HFF-Myc (cell line): ENCODE measurements around the gene VPS13D.

ENCODE experiments used
- DNase-seq: peaks from one replicate; pipeline ENCODE4 v3.0.0-alpha.2; 2011; ENCODE audit warnings: low read depth; ENCODE audit errors: extremely low read depth
- H3K4me3 ChIP-seq: replicated peaks from 2 replicates; pipeline ENCODE4 v1.5.1; 2011; ENCODE audit warnings: low read depth, mild to moderate bottlenecking, control low read depth, low read length
- TF ChIP-seq, protein P1 (sequence below): IDR thresholded peaks from 2 replicates; pipeline ENCODE4 v1.5.1; 2012; ENCODE audit warnings: mild to moderate bottlenecking, low read depth, low read length, control low read depth; ENCODE audit errors: missing control alignments

The VPS13D gene

DNA sequence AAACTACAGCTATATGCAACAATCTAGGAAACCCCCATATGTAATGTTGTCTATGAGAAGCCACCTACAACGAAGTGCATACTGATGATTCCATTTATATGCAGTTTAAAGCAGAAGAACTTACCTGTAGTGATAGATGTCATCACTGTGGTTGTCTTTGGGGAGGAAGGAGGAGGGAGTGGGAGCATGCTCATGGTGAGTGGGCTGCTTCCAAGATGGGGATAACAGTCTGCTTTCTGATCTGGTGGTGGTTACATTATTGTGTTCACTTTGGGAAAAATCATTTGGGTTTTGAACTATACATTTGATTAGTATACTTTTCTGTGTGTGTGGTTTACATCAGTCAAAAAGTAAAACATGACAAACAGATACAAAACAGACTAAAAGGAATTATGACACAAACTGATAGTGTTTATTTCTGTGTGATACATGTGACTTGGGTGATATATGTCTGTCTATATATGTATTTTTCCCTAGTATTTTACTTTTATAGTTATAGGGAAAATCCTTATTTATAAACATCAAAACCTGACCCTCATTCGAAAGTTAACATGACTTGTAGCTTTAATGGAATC lies 184.7 kb downstream of the VPS13D start:
- TF ChIP-seq, protein P1, sequence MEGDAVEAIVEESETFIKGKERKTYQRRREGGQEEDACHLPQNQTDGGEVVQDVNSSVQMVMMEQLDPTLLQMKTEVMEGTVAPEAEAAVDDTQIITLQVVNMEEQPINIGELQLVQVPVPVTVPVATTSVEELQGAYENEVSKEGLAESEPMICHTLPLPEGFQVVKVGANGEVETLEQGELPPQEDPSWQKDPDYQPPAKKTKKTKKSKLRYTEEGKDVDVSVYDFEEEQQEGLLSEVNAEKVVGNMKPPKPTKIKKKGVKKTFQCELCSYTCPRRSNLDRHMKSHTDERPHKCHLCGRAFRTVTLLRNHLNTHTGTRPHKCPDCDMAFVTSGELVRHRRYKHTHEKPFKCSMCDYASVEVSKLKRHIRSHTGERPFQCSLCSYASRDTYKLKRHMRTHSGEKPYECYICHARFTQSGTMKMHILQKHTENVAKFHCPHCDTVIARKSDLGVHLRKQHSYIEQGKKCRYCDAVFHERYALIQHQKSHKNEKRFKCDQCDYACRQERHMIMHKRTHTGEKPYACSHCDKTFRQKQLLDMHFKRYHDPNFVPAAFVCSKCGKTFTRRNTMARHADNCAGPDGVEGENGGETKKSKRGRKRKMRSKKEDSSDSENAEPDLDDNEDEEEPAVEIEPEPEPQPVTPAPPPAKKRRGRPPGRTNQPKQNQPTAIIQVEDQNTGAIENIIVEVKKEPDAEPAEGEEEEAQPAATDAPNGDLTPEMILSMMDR = no peak
- DNase-seq = no peak
- no peak overlapping the region for H3K4me3 ChIP-seq

DNA sequence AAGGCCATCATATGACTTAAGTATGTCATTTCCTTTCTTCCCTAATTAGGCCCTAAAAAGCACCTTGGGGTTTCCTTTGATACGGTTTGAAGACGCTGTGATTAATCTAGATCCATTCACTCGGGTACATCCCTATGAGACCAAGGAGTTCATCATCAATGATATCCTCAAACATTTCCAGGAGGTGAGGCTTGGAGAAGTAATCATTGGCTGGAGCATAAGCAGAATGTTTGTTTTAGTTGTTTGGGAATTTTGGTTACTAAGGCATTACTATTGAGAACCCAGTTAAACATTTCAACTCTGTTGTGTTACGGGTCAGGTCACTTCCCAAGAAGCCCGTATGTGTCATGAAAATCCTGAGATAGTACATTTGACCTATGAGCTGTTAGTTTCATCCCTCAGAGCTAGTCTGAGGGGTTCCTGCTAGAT lies 185.2 kb downstream of the VPS13D start:
- TF ChIP-seq, protein P1 = no peak
- no peak for DNase-seq
- no peak overlapping the region for H3K4me3 ChIP-seq

DNA sequence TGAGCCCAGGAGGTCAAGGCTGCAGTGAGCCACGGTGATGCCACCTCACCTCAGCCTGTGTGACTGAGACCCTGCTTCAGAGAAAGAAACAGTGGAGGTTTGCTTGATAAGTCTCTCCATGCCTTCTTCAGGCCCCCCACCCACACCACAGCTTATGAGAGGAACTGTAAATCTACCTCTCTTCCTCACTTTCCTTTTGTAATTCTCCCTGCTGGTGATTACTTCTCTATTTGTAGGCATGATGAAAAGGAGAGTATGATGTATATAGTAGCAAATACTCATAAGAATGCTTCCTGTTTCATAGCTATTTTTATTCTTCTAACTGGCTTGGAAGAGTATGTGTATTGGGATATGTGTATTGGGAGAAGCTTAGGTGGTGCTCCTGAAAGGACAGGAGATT lies 186.3 kb downstream of the VPS13D start:
- H3K4me3 ChIP-seq = no peak overlapping the region
- DNase-seq = no peak
- TF ChIP-seq, protein P1 = no peak

DNA sequence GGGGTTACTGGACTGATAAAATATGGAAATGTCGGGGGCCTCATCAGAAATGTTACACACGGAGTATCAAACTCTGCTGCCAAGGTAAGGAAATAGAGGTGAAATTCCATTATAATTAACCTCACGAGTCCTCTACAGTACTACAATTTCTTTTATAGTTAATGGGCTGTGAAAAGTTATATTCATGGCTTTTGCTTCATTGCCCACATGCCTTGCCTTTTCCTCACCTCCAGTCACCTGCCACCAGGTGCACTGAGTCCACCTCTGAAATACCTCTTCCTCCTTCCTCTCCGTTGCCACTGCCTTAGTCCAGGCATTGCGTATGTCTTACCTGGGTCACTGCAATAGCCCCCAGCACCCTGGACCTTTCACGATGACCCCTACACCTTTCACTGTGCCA lies 186.9 kb downstream of the VPS13D start:
- no peak for DNase-seq
- TF ChIP-seq, protein P1 = no peak
- H3K4me3 ChIP-seq = no peak overlapping the region

DNA sequence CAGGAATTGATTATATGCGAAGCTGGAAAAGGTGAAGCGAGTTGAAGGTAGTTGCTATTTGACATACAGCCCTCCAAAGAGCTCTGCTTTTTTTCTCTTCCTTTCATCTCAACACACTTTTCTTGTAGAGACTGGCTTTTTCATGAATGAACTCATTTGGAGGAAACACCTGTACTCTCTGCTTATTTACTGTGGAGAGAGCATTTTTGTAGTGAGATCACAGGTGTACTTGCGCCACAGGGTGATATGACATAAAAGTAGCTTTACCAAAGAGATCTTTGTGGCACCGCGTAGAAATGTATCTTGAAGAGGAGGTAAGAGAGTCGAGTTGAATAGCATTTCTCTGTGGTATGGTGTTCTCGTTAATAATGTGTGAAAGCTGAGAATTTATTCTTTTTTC lies 187.6 kb downstream of the VPS13D start:
- TF ChIP-seq, protein P1 = no peak
- no peak for DNase-seq

DNA sequence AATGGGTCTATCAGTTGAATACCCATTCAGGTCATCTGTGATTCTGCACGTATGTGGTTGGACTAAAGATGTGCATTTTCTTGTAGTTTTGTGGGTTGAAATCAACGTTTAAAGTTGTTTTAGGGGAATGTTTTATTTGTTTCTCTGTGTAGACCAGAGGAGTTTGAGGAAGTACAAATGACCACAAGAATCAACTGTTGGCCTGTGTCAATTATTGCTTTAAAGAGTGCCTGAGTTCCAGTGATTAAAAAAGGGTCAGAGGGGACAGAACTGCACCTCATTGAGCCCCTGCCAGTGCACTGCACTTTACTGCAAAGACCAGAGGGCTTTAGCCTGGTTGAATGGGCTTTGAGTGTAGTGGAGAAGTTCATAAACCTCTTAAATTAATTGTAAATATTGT lies 190.3 kb downstream of the VPS13D start:
- TF ChIP-seq, protein P1 = no peak
- no peak for DNase-seq
- H3K4me3 ChIP-seq = no peak overlapping the region

More for the DNA sequence above, 187.6 kb downstream of the VPS13D start:
- H3K4me3 ChIP-seq = no peak overlapping the region

DNA sequence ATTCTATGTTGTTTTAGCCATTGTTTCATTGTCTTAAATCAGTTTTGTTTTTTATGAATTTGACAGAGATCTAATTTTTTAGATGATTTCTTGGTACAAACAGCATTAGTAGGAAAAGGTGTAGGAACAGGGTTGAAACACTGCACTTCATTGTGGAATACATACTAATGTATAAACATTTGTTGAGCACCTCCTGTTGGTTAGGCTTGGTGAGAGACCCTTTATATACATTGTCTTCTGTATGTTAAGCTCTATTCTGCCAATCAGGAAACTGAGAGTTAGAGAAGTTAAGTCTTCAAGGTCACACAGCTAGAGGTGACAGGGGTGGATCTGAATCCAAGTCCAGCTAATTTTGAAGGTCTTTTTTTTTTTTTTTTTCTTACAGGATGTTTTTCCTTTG lies 192.7 kb downstream of the VPS13D start:
- TF ChIP-seq, protein P1 = no peak
- no peak for DNase-seq
- no peak overlapping the region for H3K4me3 ChIP-seq
